Ishikawa (cell line): ENCODE results near the gene B4GALNT4.

Source experiments
- CEBPB ChIP-seq: IDR thresholded peaks from 2 replicates; pipeline ENCODE4 v1.6.1; 2012
- CREB1 ChIP-seq: IDR thresholded peaks from 2 replicates; pipeline ENCODE4 v1.6.1; 2012; ENCODE audit warnings: low read depth
- EGR1 ChIP-seq: IDR thresholded peaks from 2 replicates; pipeline ENCODE4 v1.6.1; 2012
- EP300 ChIP-seq: IDR thresholded peaks from 2 replicates; pipeline ENCODE4 v1.6.1; 2012; ENCODE audit warnings: borderline replicate concordance
- FOXM1 ChIP-seq: IDR thresholded peaks from 2 replicates; pipeline ENCODE4 v1.6.1; 2012; ENCODE audit warnings: low read depth, borderline replicate concordance
- MAX ChIP-seq: IDR thresholded peaks from 2 replicates; pipeline ENCODE4 v1.6.1; 2012
- NFIC ChIP-seq: IDR thresholded peaks from 2 replicates; pipeline ENCODE4 v1.6.1; 2012
- RAD21 ChIP-seq: IDR thresholded peaks from 2 replicates; pipeline ENCODE4 v1.6.1; 2012; ENCODE audit warnings: low read depth
- REST ChIP-seq: IDR thresholded peaks from 2 replicates; pipeline ENCODE4 v1.6.1; 2012; ENCODE audit warnings: low read depth, mild to moderate bottlenecking
- TAF1 ChIP-seq: IDR thresholded peaks from 2 replicates; pipeline ENCODE4 v1.6.1; 2012; ENCODE audit warnings: low read depth, mild to moderate bottlenecking
- TCF12 ChIP-seq: IDR thresholded peaks from 2 replicates; pipeline ENCODE4 v1.6.1; 2012; ENCODE audit warnings: low read depth
- TEAD4 ChIP-seq: IDR thresholded peaks from 2 replicates; pipeline ENCODE4 v1.6.1; 2012
- USF1 ChIP-seq: IDR thresholded peaks from 2 replicates; pipeline ENCODE4 v1.6.1; 2012
- YY1 ChIP-seq: IDR thresholded peaks from 2 replicates; pipeline ENCODE4 v1.6.1; 2012; ENCODE audit warnings: low read depth
- ZBTB7A ChIP-seq: IDR thresholded peaks from 2 replicates; pipeline ENCODE4 v1.6.1; 2012; ENCODE audit warnings: low read depth

B4GALNT4 gene

GRCh38 chr11:335779-336658, 33.3 kb upstream of the B4GALNT4 start:
- TF ChIP-seq CEBPB (no peak), TEAD4 (no peak), FOXM1 (no peak), TAF1 (no peak), REST (no peak), MAX (no peak), TCF12 (no peak), USF1 (no peak), YY1 (no peak), RAD21 (no peak), EGR1 (no peak), ZBTB7A (no peak), EP300 (no peak), NFIC (no peak), CREB1 (no peak)

- TF ChIP-seq YY1 (no peak), RAD21 (no peak), MAX (no peak), CREB1 (no peak), REST (no peak), EP300 (no peak), USF1 (no peak), CEBPB (no peak), TAF1 (no peak), EGR1 (no peak), NFIC (no peak), TEAD4 (no peak), TCF12 (no peak)
Observed at GRCh38 chr11:336659-337198, 32.6 kb upstream of the B4GALNT4 start.

- TF ChIP-seq MAX = no peak
- TF ChIP-seq RAD21 = no peak
- no peak for TF ChIP-seq EP300
- TF ChIP-seq NFIC = no peak
- TF ChIP-seq CEBPB = no peak
- TF ChIP-seq TAF1 = no peak
- no peak for TF ChIP-seq YY1
- no peak for TF ChIP-seq ZBTB7A
Observed at GRCh38 chr11:337711-338110, 31.6 kb upstream of the B4GALNT4 start.

GRCh38 chr11:339963-340362, 29.3 kb upstream of the B4GALNT4 start:
- no peak for TF ChIP-seq RAD21
- no peak for TF ChIP-seq TEAD4
- TF ChIP-seq EGR1 = no peak
- TF ChIP-seq YY1 = no peak
- TF ChIP-seq REST = no peak
- TF ChIP-seq MAX = no peak
- TF ChIP-seq FOXM1 = no peak
- TF ChIP-seq ZBTB7A = no peak
- TF ChIP-seq CREB1 = no peak
- no peak for TF ChIP-seq TCF12
